Measurements from ENCODE around the gene SYNGAP1. TPM values are rescaled to one million over a fixed set of nuclear protein-coding genes. Genes with fewer than 3 reads are reported as not detected.

The SYNGAP1 gene
- total and polyA plus RNA-seq, 9 of the 15 experiments (the other 6 are each of a cell fraction or from before 2014, with no cell fraction given): 0.01 to 22.8 (median 3.2) TPM

- TF ChIP-seq GMEB1 (CRISPR knock-in tag; IDR thresholded peaks at IDR 0.05) (no peak), USF1 (CRISPR knock-in tag; IDR thresholded peaks at IDR 0.05) (no peak), EGR1 (conservative IDR thresholded peaks at IDR 0.05) (peak; percentile 63), ZNF354B (CRISPR knock-in tag; IDR thresholded peaks at IDR 0.05) (no peak), ARID4B (CRISPR knock-in tag; IDR thresholded peaks at IDR 0.05) (peak; percentile 87), MIER1 (IDR thresholded peaks at IDR 0.05; ENCODE audit: low read depth) (no peak), CCNT2 (IDR thresholded peaks at IDR 0.05; ENCODE audit: borderline replicate concordance, extremely low read depth, insufficient read length, low read depth, low read length) (peak; percentile 32), ZC3H4 (CRISPR knock-in tag; IDR thresholded peaks at IDR 0.05; ENCODE audit: borderline replicate concordance) (peak; percentile 35; the same call in 1 of the 2 replicates), ZNF586 (CRISPR knock-in tag; conservative IDR thresholded peaks at IDR 0.05) (no peak), ZNF644 (tag; IDR thresholded peaks at IDR 0.05; ENCODE audit: low read depth) (no peak), POLR2G (IDR thresholded peaks at IDR 0.05; ENCODE audit: low read depth, low read length) (peak; percentile 78), ZNF512 (tag; IDR thresholded peaks at IDR 0.05) (no peak), RBM17 (IDR thresholded peaks at IDR 0.05; ENCODE audit: borderline replicate concordance, low read depth, low read length) (no peak), ERF (CRISPR knock-in tag; IDR thresholded peaks at IDR 0.05) (no peak), BHLHE40 (IDR thresholded peaks at IDR 0.05; ENCODE audit: low read length) (no peak), GATAD2B (IDR thresholded peaks at IDR 0.05; ENCODE audit: borderline replicate concordance) (peak; percentile 77; the same call in 1 of the 2 replicates), KDM4B (IDR thresholded peaks at IDR 0.05; ENCODE audit: borderline replicate concordance in 2 of 2, low read depth in 1 of 2) (0 out of 4 replicates have a peak, but pooled peaks of 1 of the 2 experiments have one; percentile 20)
Measured at GRCh38 chr6:33410711-33411631, 8.9 kb upstream of the SYNGAP1 start, which contains the start of gene PHF1 (continued).
